HEK293T (cell line): ENCODE measurements around the gene PAPSS1.

Experiments
- BHLHE40 ChIP-seq: fragments of 450-650 bp; IDR thresholded peaks from 2 replicates; pipeline ENCODE4 v1.6.1; 2016; ENCODE audit warnings: mild to moderate bottlenecking, moderate library complexity, borderline replicate concordance
- SUZ12 ChIP-seq: fragments of 450-650 bp; IDR thresholded peaks from 2 replicates; pipeline ENCODE4 v1.6.1; 2016; ENCODE audit warnings: mild to moderate bottlenecking

DNA sequence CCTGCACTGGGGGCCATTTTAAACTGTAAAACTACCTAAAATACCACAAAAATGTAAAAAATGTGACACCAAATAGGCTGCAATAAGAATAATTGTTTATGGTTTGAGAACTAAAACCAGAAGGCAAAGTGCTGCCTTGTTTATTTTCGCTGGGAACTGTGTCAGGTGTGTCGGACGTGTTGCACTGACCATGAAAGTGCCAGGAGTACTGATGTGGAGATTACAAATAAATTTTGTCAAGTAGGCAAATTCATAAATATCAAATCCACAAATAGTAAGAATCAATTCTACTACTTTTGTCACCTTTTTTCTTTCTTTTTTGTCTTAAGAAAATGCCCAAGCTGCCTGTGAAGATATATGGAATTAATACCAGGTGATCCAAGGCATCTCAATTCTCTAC lies 37.7 kb downstream of the PAPSS1 start:
- TF ChIP-seq SUZ12 (no peak), BHLHE40 (no peak)
